Adrenal gland (tissue), 5 donors: ENCODE data around the gene ETV3.

Experiments used
- POLR2A ChIP-seq, 2 donors: fragments of 450-650 bp; IDR thresholded peaks; one replicate each; pipeline ENCODE4 v1.6.1; 2017; ENCODE audit warnings: antibody characterized with exemption in 2 of 2, mild to moderate bottlenecking in 2 of 2, moderate library complexity in 1 of 2
- TF ChIP-seq, protein P1 (sequence below), 6 experiments: fragments of 450-650 bp in 4 of 6; fragments of 200-600 bp in 2 of 6; sonication (generic) in 1 of 6; IDR thresholded peaks; 1 replicate in 5 of 6; 2 replicates in 1 of 6; pipeline versions ENCODE4 v1.5.1 to v1.8.0; 2016 to 2021; ENCODE audit warnings: antibody characterized with exemption in 6 of 6, mild to moderate bottlenecking in 2 of 6, moderate library complexity in 1 of 6
- donor health status: DM: no; HTN: no; CAD: no.

DNA sequence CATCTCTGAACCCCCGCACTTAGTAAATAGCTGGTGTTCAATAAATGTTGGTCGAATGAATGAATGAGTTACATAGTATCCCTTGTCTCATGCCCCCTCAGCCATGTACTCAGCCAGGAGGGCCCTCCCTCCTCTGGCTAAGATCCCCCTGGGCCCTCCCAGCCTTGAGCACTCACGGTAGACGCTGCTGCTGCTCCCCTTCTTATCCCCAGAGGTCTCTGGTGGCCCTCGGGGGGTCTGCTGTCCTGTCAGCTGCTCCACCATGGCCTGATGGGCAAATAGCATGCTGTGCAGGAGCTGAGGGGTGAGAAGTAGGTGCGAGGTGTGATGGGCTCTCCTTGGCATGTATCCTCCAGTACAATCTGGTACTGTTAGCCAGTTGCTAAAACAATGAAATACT, 40.5 kb downstream of the ETV3 start:
- TF ChIP-seq, protein P1, sequence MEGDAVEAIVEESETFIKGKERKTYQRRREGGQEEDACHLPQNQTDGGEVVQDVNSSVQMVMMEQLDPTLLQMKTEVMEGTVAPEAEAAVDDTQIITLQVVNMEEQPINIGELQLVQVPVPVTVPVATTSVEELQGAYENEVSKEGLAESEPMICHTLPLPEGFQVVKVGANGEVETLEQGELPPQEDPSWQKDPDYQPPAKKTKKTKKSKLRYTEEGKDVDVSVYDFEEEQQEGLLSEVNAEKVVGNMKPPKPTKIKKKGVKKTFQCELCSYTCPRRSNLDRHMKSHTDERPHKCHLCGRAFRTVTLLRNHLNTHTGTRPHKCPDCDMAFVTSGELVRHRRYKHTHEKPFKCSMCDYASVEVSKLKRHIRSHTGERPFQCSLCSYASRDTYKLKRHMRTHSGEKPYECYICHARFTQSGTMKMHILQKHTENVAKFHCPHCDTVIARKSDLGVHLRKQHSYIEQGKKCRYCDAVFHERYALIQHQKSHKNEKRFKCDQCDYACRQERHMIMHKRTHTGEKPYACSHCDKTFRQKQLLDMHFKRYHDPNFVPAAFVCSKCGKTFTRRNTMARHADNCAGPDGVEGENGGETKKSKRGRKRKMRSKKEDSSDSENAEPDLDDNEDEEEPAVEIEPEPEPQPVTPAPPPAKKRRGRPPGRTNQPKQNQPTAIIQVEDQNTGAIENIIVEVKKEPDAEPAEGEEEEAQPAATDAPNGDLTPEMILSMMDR (IDR thresholded peaks at IDR 0.05) = no peak
- TF ChIP-seq POLR2A (IDR thresholded peaks at IDR 0.05) = no peak
